HEK293 (cell line): Measurements from ENCODE around the gene GRK2.

Experiments used
- CTCF ChIA-PET: fragments of 350-600 bp; formaldehyde crosslinking; extraction: SDS; loops from one replicate; lab custom pipeline; 2021; ENCODE audit warnings: antibody characterized with exemption; lab: Yijun Ruan, JAX
- POLR2A ChIA-PET: fragments of 300-600 bp; formaldehyde crosslinking; extraction: SDS; loops from one replicate; lab custom pipeline; 2020; ENCODE audit warnings: antibody characterized with exemption, inconsistent platforms; lab: Yijun Ruan, JAX
- H3K27ac ChIP-seq: fragments of 200-500 bp; sonication (Bioruptor generic); 2 replicates; pipeline ENCODE4 v1.5.1; 2014; ENCODE audit warnings: low read depth, low read length, control low read depth, inconsistent platforms; ENCODE audit errors: extremely low read depth
- H3K36me3 ChIP-seq, 2 experiments: fragments of 200-500 bp in 1 of 2; sonication (Bioruptor generic) in 1 of 2; 1 replicate in 1 of 2; 2 replicates in 1 of 2; pipeline ENCODE4 v1.5.1; 2014 to 2017; ENCODE audit warnings: inconsistent platforms in 2 of 2, low read length in 2 of 2; ENCODE audit not compliant: control insufficient read depth in 2 of 2, insufficient read depth in 1 of 2
- H3K4me1 ChIP-seq: fragments of 200-500 bp; sonication (Bioruptor generic); 2 replicates; pipeline ENCODE4 v1.5.1; 2014; ENCODE audit warnings: mild to moderate bottlenecking, low read length, inconsistent platforms; ENCODE audit not compliant: control insufficient read depth, insufficient read depth
- H3K4me3 ChIP-seq: 2 replicates; pipeline ENCODE4 v1.5.1; 2011; ENCODE audit warnings: low read depth, mild to moderate bottlenecking, control low read depth, low read length, moderate library complexity
- H3K9me3 ChIP-seq: fragments of 200-500 bp; sonication (Bioruptor generic); 2 replicates; pipeline ENCODE4 v1.5.1; 2014; ENCODE audit warnings: low read depth, low read length, inconsistent platforms; ENCODE audit not compliant: control insufficient read depth, insufficient read depth
- BCL11B ChIP-seq: fragments of 450-650 bp; formaldehyde crosslinking; IDR thresholded peaks from 2 replicates; pipeline ENCODE4 v1.5.1; 2016; ENCODE audit warnings: low read depth, missing biosample characterization, missing genetic modification characterization
- CTCF ChIP-seq: fragments of 450-650 bp; formaldehyde crosslinking; IDR thresholded peaks from 2 replicates; pipeline ENCODE4 v1.5.1; 2016; ENCODE audit warnings: missing biosample characterization, missing genetic modification characterization
- EGR2 ChIP-seq: fragments of 450-650 bp; formaldehyde crosslinking; IDR thresholded peaks from 2 replicates; pipeline ENCODE4 v1.5.1; 2016; ENCODE audit warnings: low read depth, missing biosample characterization, missing genetic modification characterization
- GLIS2 ChIP-seq: fragments of 450-650 bp; formaldehyde crosslinking; IDR thresholded peaks from 2 replicates; pipeline ENCODE4 v1.5.1; 2016; ENCODE audit warnings: missing biosample characterization, missing genetic modification characterization
- KLF1 ChIP-seq: fragments of 450-650 bp; formaldehyde crosslinking; IDR thresholded peaks from 2 replicates; pipeline ENCODE4 v1.5.1; 2016; ENCODE audit warnings: missing biosample characterization, missing genetic modification characterization
- REPIN1 ChIP-seq: fragments of 450-650 bp; formaldehyde crosslinking; IDR thresholded peaks from 2 replicates; pipeline ENCODE4 v1.5.1; 2017; ENCODE audit warnings: missing biosample characterization, missing genetic modification characterization, low read depth
- REST ChIP-seq: fragments of 450-650 bp; formaldehyde crosslinking; IDR thresholded peaks from 2 replicates; pipeline ENCODE4 v1.5.1; 2016; ENCODE audit warnings: missing biosample characterization, missing genetic modification characterization
- SCRT2 ChIP-seq: fragments of 450-650 bp; formaldehyde crosslinking; IDR thresholded peaks from 2 replicates; pipeline ENCODE4 v1.5.1; 2016; ENCODE audit warnings: missing biosample characterization, missing genetic modification characterization
- SETDB1 ChIP-seq: IDR thresholded peaks from one replicate; pipeline ENCODE4 v1.6.1; 2017; ENCODE audit warnings: mild to moderate bottlenecking, low read length, moderate library complexity, mixed read lengths; ENCODE audit not compliant: insufficient read length
- WT1 ChIP-seq: fragments of 450-650 bp; formaldehyde crosslinking; IDR thresholded peaks from 2 replicates; pipeline ENCODE4 v1.5.1; 2016; ENCODE audit warnings: missing biosample characterization, missing genetic modification characterization
- YY1 ChIP-seq: fragments of 450-650 bp; formaldehyde crosslinking; IDR thresholded peaks from 2 replicates; pipeline ENCODE4 v1.5.1; 2018; ENCODE audit warnings: missing biosample characterization, missing genetic modification characterization
- YY2 ChIP-seq: fragments of 450-650 bp; formaldehyde crosslinking; IDR thresholded peaks from 2 replicates; pipeline ENCODE4 v1.5.1; 2016; ENCODE audit warnings: missing biosample characterization, missing genetic modification characterization
- ZBTB7A ChIP-seq: fragments of 450-650 bp; formaldehyde crosslinking; IDR thresholded peaks from 2 replicates; pipeline ENCODE4 v1.5.1; 2016; ENCODE audit warnings: low read depth, missing biosample characterization, missing genetic modification characterization
- ZFP3 ChIP-seq: fragments of 450-650 bp; formaldehyde crosslinking; IDR thresholded peaks from 2 replicates; pipeline ENCODE4 v1.5.1; 2016; ENCODE audit warnings: low read depth, missing biosample characterization, missing genetic modification characterization
- ZFP69B ChIP-seq: fragments of 450-650 bp; formaldehyde crosslinking; IDR thresholded peaks from 2 replicates; pipeline ENCODE4 v1.5.1; 2016; ENCODE audit warnings: missing biosample characterization, missing genetic modification characterization
- ZNF423 ChIP-seq: fragments of 450-650 bp; formaldehyde crosslinking; IDR thresholded peaks from 2 replicates; pipeline ENCODE4 v1.5.1; 2016; ENCODE audit warnings: missing biosample characterization, missing genetic modification characterization
- ZNF449 ChIP-seq: fragments of 450-650 bp; formaldehyde crosslinking; IDR thresholded peaks from 2 replicates; pipeline ENCODE4 v1.5.1; 2017; ENCODE audit warnings: missing biosample characterization, mild to moderate bottlenecking, missing genetic modification characterization, moderate library complexity
- ZNF561 ChIP-seq: fragments of 450-650 bp; IDR thresholded peaks from 2 replicates; pipeline ENCODE4 v1.5.1; 2018; ENCODE audit warnings: missing biosample characterization, missing genetic modification characterization, borderline replicate concordance
- ZNF621 ChIP-seq: fragments of 450-650 bp; formaldehyde crosslinking; IDR thresholded peaks from 2 replicates; pipeline ENCODE4 v1.5.1; 2017; ENCODE audit warnings: missing biosample characterization, missing genetic modification characterization
- ZNF768 ChIP-seq: fragments of 450-650 bp; formaldehyde crosslinking; IDR thresholded peaks from 2 replicates; pipeline ENCODE4 v1.5.1; 2018; ENCODE audit warnings: missing biosample characterization, mild to moderate bottlenecking, missing genetic modification characterization
- ZNF843 ChIP-seq: fragments of 450-650 bp; formaldehyde crosslinking; IDR thresholded peaks from 2 replicates; pipeline ENCODE4 v1.5.1; 2016; ENCODE audit warnings: missing biosample characterization, missing genetic modification characterization
- ZXDB ChIP-seq: fragments of 450-650 bp; formaldehyde crosslinking; IDR thresholded peaks from 2 replicates; pipeline ENCODE4 v1.5.1; 2016; ENCODE audit warnings: missing biosample characterization, missing genetic modification characterization

GRK2 gene

GRCh38 chr11:67262731-67263675 is 3.3 kb upstream of the GRK2 start (continued):
- TF ChIP-seq CTCF (tag by site-specific recombination) (peak; percentile 83), ZXDB (0 out of 2 replicates have a peak, but pooled peaks have one; percentile 21)
- TF ChIP-seq, all 188 proteins: peak for 11

GRCh38 chr11:67264260-67264659 is 2.0 kb upstream of the GRK2 start:
- no peak overlapping the region for H3K27ac ChIP-seq
- peaks cover 0 to 21% of the 10 kb centered on the region in 2 experiments; a peak in 1 of 3 replicates for H3K36me3 ChIP-seq
- CTCF ChIA-PET: interaction anchor here (0.9 to 4.9 kb wide), 6 partner anchors 13 to 117 kb away, joined by 3 to 104 read pairs (median 24); no protein-coding TSS in a partner anchor
- POLR2A ChIA-PET: interaction anchor here (1.6 kb wide), 1 partner anchor 53 kb away, joined by 5 read pairs; no protein-coding TSS in a partner anchor
- no peaks in the 10 kb centered on the region for H3K4me1 ChIP-seq
- TF ChIP-seq REST (tag by site-specific recombination) (no peak), ZFP3 (tag by site-specific recombination) (peak; percentile 36; the same call in 1 of the 2 replicates), EGR2 (tag by site-specific recombination) (peak; percentile 48; the same call in 1 of the 2 replicates)
- TF ChIP-seq, all 188 proteins: peak for 2
- Histone ChIP-seq H3K4me3 (no peak overlapping the region), H3K9me3 (no peaks in the 10 kb centered on the region)

- CTCF ChIA-PET: interaction anchor here (0.5 to 4.9 kb wide), 5 partner anchors 12 to 1608 kb away, joined by 3 to 104 read pairs (median 5); no protein-coding TSS in a partner anchor
- H3K4me3 ChIP-seq: no peak overlapping the region
- TF ChIP-seq KLF1 (no peak), ZNF561 (tag by site-specific recombination) (no peak), BCL11B (no peak), ZNF768 (tag by site-specific recombination) (no peak), SCRT2 (tag by site-specific recombination) (no peak), ZNF621 (tag by site-specific recombination) (no peak), SETDB1 (no peak), GLIS2 (tag by site-specific recombination) (no peak), ZNF423 (tag by site-specific recombination) (no peak), ZFP69B (tag by site-specific recombination) (no peak), WT1 (tag by site-specific recombination) (no peak), YY1 (tag by site-specific recombination) (no peak), ZNF843 (no peak), ZNF449 (tag by site-specific recombination) (no peak), ZBTB7A (tag by site-specific recombination) (no peak), REPIN1 (no peak), YY2 (tag by site-specific recombination) (no peak)
- H3K27ac ChIP-seq: no peak overlapping the region
- no peaks in the 10 kb centered on the region for H3K4me1 ChIP-seq
- peaks cover 0 to 28% of the 10 kb centered on the region in 2 experiments; a peak in 1 of 3 replicates for H3K36me3 ChIP-seq
- POLR2A ChIA-PET: no interaction called here
- no peaks in the 10 kb centered on the region for H3K9me3 ChIP-seq
Observed at GRCh38 chr11:67264877-67265632, 1.2 kb upstream of the GRK2 start.
